Thyroid gland (tissue), 4 donors: ENCODE data around the gene C10orf71.

Experiments
- CTCF ChIP-seq, 6 experiments: fragments of 200-600 bp in 3 of 6; fragments of 450-650 bp in 3 of 6; sonication (generic) in 3 of 6; IDR thresholded peaks; one replicate each; pipeline ENCODE4 v1.5.1; 2016 to 2019; ENCODE audit warnings: antibody characterized with exemption in 6 of 6, mild to moderate bottlenecking in 2 of 6, inconsistent platforms in 1 of 6, moderate library complexity in 1 of 6
- POLR2A ChIP-seq, 2 donors: fragments of 450-650 bp; IDR thresholded peaks; one replicate each; pipeline ENCODE4 v1.6.1; 2017; ENCODE audit warnings: antibody characterized with exemption in 2 of 2, mild to moderate bottlenecking in 2 of 2, moderate library complexity in 1 of 2

DNA sequence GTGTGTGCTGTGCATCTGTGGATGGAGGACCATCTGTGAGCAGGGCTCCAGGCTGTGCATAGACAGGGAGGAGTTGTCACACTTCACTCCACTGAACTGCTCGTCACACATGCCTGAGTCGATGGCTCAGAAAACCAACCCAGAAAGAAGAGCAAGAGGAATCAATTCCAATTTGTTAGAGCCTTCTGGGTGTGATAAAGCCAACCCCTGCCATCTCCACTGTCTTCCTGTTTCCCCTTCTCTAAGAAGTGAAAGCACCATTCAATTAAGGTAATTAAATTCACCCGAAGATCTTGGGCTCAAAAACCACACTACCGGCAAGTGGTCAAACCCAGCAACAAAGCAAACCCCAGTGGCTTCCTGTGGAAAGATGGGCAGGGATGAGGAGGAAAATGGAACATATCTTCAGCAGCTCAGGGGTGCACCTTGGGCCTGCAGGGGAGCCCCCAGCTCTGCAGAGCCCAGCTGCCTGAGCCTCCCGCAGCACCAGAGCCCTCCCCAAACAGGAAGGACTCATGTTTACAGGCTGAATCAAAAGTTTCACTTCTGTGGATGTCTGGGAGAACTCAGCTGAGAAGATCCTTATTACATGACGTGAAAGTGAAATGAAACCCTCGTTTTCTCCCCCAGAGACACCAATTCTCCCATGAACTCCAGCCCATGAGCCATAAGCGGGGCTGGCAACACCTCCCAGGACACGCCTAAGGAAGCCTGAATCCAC is 10.9 kb downstream of the C10orf71 start:
- TF ChIP-seq CTCF (IDR thresholded peaks at IDR 0.05) (no peak), POLR2A (IDR thresholded peaks at IDR 0.05) (no peak)
